T47D (cell line): ENCODE results near the gene TMEM72.
A peak's percentile ranks its signal among the peaks of the same experiment; 100 is the strongest.

Experiments used
- DNase-seq, 2 experiments: peaks; one replicate each; pipeline versions ENCODE4 v3.0.0 to v3.0.0-alpha.2; 2011 to 2012; ENCODE audit warnings: low read depth in 1 of 2, low spot score in 1 of 2
- JUND ChIP-seq: IDR thresholded peaks from 2 replicates; pipeline ENCODE4 v1.6.1; 2012; ENCODE audit warnings: low read depth
- in situ Hi-C: cut with HindIII; loops from 2 replicates; pipeline ENCODE4 v1.10.0; 2016; ENCODE audit warnings: low sequenced_read_pairs, low pct_unique_long_range_greater_than_20kb

Gene TMEM72

GRCh38 chr10:44894691-44895090 lies 16.4 kb upstream of the TMEM72 start:
- in situ Hi-C loops = no loop called here

DNA sequence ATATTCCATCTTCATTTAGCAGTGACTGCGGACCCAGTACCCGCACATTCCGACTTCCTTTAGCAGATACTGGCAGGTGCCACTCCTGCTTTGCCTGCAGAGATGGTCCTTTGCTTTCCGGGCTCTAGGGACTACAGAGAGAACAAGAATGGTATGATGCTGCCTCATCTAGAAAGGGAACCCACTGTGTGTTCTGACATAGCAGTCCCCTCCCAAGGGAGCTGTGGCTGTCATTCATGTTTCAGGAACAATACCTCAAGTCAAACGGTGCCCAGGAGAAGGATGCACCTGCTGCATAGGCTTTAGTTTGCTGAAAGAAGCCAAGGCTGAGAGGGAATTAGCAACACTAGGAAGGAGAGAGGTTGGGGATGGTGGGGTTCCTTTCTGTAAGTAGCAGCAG lies 15.9 kb upstream of the TMEM72 start:
- in situ Hi-C loops = no loop called here
- no peak for TF ChIP-seq JUND
- DNase-seq = no peak

More at GRCh38 chr10:44894691-44895090, 16.4 kb upstream of the TMEM72 start:
- no peak for DNase-seq
- TF ChIP-seq JUND = no peak

GRCh38 chr10:44897049-44897448 lies 14.1 kb upstream of the TMEM72 start:
- in situ Hi-C loops = no loop called here
- DNase-seq = no peak
- no peak for TF ChIP-seq JUND

GRCh38 chr10:44898665-44899064 lies 12.5 kb upstream of the TMEM72 start:
- TF ChIP-seq JUND = no peak
- DNase-seq = no peak
- in situ Hi-C loops = no loop called here

DNA sequence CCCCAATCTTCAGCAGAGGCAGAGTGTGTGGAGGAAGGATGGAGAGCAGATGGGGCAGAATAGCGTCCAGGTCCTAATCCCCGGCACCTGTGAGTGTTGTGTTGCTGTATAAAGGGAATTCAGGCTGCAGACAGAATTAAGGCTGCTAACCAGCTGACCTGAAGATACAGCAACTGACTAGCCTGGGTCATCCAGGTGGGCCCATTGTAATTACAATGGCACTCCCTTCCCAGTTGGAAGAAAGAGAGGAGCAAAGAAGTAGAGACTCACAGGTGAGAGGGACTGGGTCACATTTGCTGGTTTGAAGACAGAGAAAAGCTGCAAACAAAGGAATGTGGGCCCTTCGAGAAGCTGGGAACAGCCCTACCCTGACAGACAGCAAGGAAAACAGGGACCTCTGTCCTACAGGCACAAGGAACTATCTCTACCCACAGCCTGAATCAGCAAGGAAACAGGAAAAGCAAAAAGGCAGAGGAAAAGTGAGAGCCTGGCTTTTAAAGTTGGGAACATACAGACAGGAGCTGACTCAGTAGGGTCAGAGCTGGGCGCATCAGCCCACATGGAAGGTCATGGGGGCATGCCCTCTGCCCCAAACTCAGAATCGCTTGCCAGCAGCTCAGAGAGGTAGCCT lies 11.6 kb upstream of the TMEM72 start:
- in situ Hi-C loops = no loop called here
- no peak for TF ChIP-seq JUND
- DNase-seq = no peak

GRCh38 chr10:44902941-44903545 lies 8.1 kb upstream of the TMEM72 start:
- no peak for TF ChIP-seq JUND
- no peak for DNase-seq

DNA sequence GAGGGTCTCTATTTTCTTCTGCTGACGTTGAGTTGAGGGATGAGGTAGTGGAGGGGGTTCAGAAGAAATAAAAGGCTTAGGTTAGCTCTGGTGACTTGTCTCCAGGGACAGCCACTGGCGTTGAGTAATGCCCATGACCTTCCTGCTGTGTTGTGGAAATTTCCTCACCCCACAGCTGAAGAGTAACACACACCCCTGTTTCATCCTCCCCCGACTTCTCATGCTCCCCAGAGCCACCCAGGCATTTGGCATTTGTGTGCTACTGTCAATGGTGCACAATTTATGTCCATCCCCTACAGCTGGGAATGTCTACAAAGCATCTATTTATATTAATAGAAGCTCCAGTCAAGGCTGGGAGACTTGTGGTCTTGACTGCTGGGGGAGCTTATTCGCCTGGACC lies 4.7 kb upstream of the TMEM72 start:
- no peak for TF ChIP-seq JUND
- in situ Hi-C loops = no loop called here
- no peak for DNase-seq

More at GRCh38 chr10:44902941-44903545, 8.1 kb upstream of the TMEM72 start:
- in situ Hi-C loops = no loop called here

- DNase-seq = no peak
- in situ Hi-C loops = no loop called here
- TF ChIP-seq JUND = no peak
Observed at GRCh38 chr10:44907556-44907955, 3.6 kb upstream of the TMEM72 start.

DNA sequence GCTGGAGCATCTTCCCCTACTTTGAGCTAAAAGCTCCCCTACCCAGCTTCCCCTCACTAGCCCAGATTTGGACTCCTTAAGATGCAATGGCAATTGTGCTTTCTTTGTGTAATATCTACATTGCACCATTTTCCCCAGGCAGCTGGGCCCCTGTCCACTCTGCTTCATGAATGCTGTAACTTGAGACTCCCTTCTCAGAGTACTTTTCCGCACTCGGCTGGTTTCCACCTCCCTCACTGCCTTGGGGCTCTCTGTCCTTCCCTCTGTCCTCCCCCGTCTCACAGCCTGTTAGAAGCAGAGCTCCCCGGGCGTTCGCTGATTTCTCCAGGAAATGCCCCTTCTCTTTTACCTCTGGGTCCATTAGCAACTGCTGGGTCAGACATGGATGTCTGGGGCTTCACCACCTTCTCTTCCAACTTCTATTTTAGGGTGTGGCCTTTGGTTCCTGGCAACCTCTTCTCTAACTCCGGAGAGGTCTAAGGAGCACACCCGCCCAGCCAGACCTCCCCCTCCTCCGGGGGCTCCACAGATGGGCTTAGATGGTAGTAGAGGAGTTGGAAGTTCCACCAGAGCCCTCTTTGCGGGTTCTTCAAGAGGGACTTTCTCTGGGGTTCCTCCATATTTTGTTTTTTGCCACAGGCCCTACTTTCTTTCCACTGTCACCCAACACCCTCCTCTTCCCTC lies 2.9 kb upstream of the TMEM72 start:
- in situ Hi-C loops = no loop called here
- TF ChIP-seq JUND = no peak
- DNase-seq = peak in 1 of 2 experiments; percentile 87

- DNase-seq = no peak
- TF ChIP-seq JUND = no peak
- in situ Hi-C loops = no loop called here
Observed at GRCh38 chr10:44908936-44909630, 2.1 kb upstream of the TMEM72 start.

DNA sequence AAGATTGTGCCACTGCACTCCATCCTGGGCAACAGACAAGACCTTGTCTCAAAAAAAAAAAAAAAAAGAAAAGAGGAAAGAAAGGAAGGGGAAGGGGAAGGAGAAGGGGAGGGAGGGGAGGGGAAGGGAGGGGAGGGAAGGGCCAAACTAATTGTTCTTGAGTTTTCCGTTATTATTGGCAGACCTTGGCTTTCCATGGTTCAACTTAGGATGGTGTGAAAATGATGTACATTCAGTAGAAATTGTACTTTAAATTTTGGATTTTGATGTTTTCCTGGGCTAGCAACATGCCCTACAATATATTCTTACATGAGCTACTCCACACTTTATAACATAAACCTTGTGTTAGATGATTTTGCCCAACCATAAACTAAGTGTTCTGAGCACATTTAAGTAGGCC lies 1.2 kb upstream of the TMEM72 start:
- DNase-seq = no peak
- no peak for TF ChIP-seq JUND
- in situ Hi-C loops = no loop called here

GRCh38 chr10:44910602-44911001 lies 535 bp upstream of the TMEM72 start:
- TF ChIP-seq JUND = no peak
- in situ Hi-C loops = no loop called here
- no peak for DNase-seq

DNA sequence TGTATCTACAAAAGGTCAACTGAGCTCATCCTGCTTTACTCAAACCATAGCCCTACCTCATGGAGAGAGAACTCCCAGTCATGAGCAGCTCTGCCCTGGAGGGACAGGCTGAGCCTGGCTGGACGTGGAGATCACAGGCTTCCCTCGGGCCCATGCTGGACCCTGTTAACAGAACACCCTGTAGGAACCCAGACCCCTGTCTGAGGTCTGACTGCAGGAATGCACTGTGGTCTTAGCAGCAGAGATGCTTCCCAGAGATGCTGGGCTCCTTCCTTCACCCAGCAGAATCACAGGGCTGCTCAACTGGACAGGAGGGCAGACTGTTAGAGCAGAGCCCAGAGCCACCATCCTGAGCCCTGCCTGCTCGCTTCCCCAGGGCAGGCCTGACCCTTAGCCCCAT lies 814 bp downstream of the TMEM72 start:
- in situ Hi-C loops = no loop called here

More for the DNA sequence above, 814 bp downstream of the TMEM72 start:
- no peak for DNase-seq
- no peak for TF ChIP-seq JUND
